HG02840 (cell line): ENCODE data around the gene GDF10.
A peak's percentile ranks its signal among the peaks of the same experiment; 100 is the strongest.

ENCODE experiments used
- ATAC-seq: cut with Tn5 transposase; IDR thresholded peaks from one replicate; pipeline ENCODE4 v1.9.1; 2021; ENCODE audit warnings: mild to moderate bottlenecking, moderate library complexity, moderate number of reproducible peaks; ENCODE audit not compliant: unreplicated experiment, low FRiP score

Gene GDF10

DNA sequence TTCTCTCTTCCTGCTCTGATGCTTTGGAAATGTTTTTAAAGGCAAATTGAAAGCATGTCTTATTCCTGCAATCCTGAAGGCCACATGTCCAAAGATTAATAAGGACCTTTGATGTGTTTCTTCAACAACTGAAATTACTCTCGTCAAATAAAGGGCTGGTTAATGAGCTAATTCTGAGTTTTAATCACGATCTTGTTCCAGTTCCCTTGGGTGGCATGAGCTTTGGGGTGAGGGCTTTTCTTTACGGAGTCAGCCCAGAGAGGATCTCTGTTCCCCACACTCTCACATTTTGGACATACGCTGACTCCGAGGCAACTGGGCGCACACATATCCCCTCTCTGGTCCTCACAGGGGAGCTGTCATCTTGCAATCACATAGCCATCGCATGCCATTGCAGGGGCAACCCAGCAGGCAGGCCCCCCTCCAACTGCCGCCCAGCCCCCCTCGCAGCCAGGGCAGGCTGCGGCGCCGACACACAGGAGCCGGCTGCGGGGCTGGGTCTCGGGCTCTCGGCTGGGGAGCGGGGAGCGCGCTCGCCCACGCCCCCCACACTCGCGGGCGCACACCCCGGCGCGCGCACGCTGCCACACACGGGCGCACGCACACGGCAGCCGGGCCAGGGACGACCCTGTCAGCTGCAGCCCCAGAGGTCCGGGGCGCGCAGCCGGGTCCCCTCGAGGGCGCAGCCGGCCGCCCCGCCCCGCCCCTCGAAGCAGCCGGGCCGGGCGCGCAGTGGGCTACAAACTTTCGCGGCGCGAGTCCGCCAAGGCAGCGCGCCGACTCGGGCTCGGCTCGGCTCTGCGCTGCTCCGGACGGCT lies at the start of gene GDF10:
Gene GDF10, plus strand, starts transcription at position 587 of the 818 bp plus-strand sequence. CDS start 455 bp downstream, outside the sequence.
- ATAC-seq: no peak

- no peak for ATAC-seq
Measured at GRCh38 chr10:47252093-47252780, 47.8 kb upstream of the GDF10 start.

- no peak for ATAC-seq
Measured at GRCh38 chr10:47253030-47253637, 46.9 kb upstream of the GDF10 start.

GRCh38 chr10:47253651-47254375 lies 46.2 kb upstream of the GDF10 start:
- ATAC-seq: no peak

GRCh38 chr10:47254611-47255010 lies 45.4 kb upstream of the GDF10 start:
- no peak for ATAC-seq

DNA sequence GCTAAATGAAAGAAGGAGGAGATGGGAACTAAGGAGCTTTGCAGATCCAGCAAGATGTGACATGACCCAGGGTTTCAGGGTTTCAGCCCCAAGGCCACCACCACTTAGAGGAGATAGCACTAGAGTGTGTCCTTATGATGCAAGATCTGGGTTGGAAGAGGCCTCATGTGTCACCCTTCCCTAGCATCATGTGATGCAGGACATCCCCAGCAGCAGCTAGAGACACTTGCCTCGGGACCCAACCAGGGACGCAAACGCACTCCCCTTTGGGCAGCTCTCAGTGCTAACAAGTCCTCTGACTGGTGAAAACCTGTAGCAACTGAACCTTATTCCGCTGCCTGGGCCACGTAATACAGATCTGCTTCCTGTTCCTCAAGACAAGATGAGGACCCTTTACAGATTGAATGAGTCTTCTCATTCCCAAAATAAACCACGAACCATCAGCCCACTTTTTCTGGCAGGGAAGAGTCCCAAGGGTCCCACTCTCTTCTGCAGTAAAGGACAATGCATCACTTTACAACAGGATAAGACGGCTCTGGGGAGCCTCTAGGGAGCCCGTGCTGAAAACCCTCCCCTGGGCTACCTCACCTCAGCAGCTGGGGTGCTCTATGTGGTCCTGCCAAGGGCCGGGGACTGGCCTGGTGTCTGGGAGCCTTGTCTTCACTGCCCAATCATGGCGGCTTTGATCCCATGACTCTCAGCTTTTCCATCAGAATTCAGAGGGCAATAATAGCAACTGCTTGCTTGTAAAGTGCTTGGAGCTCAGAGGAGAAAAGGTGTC lies 44.8 kb upstream of the GDF10 start:
- ATAC-seq: no peak

- ATAC-seq: no peak
Measured at GRCh38 chr10:47255866-47256265, 44.1 kb upstream of the GDF10 start.

- ATAC-seq: no peak
Measured at GRCh38 chr10:47256751-47257336, 43.2 kb upstream of the GDF10 start.

DNA sequence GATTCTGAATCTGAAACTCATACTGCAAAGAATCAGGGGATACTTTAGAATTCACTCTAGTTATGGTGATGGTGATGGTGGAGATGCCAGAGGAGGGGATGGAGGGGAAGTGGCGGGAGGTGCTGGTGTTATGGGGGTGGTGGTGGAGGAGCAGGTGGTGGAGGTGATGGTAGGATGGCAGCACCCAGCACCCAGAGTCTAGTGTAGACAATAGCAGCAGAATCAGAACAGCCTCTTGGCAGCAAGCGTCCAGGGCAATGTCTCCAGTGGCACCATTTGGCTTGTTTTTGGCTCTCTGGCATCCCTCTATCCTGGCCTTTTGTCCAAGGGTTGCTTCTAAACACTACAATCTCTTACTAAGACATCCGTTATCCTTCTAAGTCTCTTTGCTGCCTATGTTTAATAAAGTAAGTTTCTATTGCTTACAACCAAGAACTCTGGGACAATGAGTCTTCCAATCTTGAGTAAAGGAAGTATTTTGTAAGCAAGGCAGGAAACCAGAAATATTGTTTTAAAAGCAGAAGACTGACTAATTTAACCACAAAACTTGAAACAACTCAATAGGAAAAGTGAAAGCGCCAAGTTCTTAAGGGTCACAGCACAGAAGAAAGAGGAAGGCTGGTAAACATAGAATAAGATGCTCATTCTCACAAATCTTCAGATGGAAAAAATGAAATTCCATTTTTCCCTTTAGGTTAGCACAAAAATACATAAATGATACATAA lies 42.4 kb upstream of the GDF10 start:
- ATAC-seq: no peak

DNA sequence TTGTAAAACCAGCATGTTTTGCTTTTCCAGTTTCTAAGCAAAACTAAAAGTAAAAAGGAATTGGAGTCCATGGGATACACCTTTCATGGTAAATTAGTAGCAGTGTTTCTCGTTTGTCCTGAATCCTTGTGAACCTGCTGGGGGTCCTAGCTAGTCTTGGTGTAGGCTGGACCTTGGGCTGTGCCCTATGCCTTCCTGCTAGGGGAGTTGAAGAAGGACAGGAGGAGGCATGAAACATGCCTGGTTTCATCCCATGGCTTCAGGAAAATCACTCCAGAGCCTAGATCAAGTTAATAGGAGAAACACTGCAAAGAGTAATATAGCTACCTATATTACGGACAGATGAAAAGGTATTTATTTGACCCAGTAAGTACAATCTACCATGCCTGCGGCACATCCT lies 41.1 kb upstream of the GDF10 start:
- ATAC-seq: no peak

DNA sequence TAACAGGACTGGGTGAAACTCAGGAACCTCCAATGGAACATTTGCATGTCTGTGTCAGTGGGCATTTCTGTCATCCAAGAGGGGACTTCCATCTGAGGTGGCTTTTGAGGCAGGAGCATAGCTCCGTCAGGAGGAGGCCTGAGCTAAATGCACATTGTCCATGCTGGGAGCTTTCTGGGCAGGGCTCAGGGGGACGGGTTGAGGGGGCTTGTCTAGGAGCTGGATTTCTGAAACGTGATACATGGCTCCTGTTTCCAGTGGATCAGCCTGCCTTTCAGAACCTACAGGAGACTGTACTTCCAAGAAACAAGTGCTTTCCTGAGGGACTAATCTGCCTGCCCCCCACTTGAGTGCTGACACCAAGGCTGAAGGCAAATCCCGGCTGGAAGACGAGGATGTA lies 40.5 kb upstream of the GDF10 start:
- ATAC-seq: no peak

DNA sequence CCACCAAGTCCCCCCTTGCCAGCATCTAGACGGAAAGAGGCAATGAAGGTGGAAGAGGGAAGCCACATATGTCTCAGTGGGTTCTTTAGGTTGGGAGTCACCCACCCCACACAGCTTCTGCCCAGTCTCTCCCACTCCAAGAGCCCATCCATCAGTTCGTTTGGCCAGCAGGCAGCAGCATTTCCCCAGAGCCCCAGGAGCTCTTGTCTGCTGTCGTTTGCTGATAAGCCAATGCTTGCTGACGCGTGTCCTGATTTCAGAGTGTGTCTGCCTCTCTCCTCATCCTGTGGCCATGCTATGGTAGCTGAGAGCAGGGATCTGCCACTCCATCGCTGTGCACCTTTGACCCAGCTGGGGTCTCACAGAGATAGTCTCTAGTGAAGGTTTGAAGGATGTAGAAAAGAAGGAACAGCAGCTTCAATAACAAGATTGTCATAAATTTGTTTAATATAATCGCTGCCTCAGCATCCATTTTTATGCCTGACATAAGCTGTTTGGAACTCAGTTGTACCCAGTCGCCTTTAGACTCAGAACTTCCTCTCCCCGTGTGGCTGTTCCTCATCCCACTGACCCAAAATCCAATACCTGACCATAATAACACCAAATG lies 39.4 kb upstream of the GDF10 start:
- peak; percentile 2 for ATAC-seq

DNA sequence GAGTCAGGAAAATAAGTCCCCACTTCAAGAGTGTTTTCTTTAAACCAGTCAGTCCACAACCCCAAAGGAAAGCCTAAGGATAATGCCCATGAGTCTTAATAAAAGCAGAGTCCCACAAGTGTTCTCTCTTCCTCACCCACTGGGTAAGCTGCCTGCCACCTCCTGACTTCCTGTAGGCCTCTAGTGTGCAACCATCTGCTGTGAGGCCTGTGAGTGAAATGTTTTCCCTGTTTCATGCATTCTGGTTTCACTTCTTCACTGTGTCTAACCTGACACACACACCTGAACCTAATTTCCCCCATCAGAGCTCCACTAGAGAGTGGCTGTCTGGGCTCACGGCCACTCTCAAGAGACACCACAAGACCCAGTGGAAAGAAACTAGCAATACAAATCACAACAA lies 38.9 kb upstream of the GDF10 start:
- peak; percentile 89 for ATAC-seq

GRCh38 chr10:47261556-47261955 lies 38.4 kb upstream of the GDF10 start:
- no peak for ATAC-seq

- ATAC-seq: no peak
Measured at GRCh38 chr10:47262606-47263533, 37.1 kb upstream of the GDF10 start.

GRCh38 chr10:47264797-47265281 lies 35.2 kb upstream of the GDF10 start:
- ATAC-seq: no peak

- ATAC-seq: no peak
Measured at GRCh38 chr10:47266602-47267001, 33.4 kb upstream of the GDF10 start.
